ENCODE data around the gene ITSN1. TPM values are rescaled to one million over a fixed set of nuclear protein-coding genes. Genes with fewer than 3 reads are reported as not detected.
A peak's percentile ranks its signal among the peaks of the same experiment; 100 is the strongest.
"Not testable (repeated sequence)": the region's sequence is repeated elsewhere in the genome, so short reads cannot be mapped to it uniquely, and the experiment has no call there.

The ITSN1 gene
- total RNA-seq, 1 experiment from 2014 or later: 18.8 TPM

GRCh38 chr21:33650929-33651509 lies 8.7 kb downstream of the ITSN1 start:
- no peak for DNase-seq (ENCODE audit: extremely low read depth, low read depth)

GRCh38 chr21:33651965-33652680 lies 9.8 kb downstream of the ITSN1 start:
- no peak for DNase-seq (ENCODE audit: extremely low read depth, low read depth)

- DNase-seq (ENCODE audit: extremely low read depth, low read depth): no peak
Observed at GRCh38 chr21:33654412-33654811, 12.1 kb downstream of the ITSN1 start.

GRCh38 chr21:33655588-33656221 lies 13.4 kb downstream of the ITSN1 start:
- DNase-seq (ENCODE audit: extremely low read depth, low read depth): peak; percentile 54

GRCh38 chr21:33657124-33657820 lies 15.0 kb downstream of the ITSN1 start:
- DNase-seq (ENCODE audit: extremely low read depth, low read depth): no peak

- DNase-seq (ENCODE audit: extremely low read depth, low read depth): no peak
Observed at GRCh38 chr21:33658919-33659567, 16.7 kb downstream of the ITSN1 start.

GRCh38 chr21:33659568-33659949 lies 17.3 kb downstream of the ITSN1 start:
- no peak for DNase-seq (ENCODE audit: extremely low read depth, low read depth)

GRCh38 chr21:33660406-33660805 lies 18.1 kb downstream of the ITSN1 start:
- DNase-seq (ENCODE audit: extremely low read depth, low read depth): no peak

- DNase-seq (ENCODE audit: extremely low read depth, low read depth): no peak
Observed at GRCh38 chr21:33661146-33661545, 18.8 kb downstream of the ITSN1 start.

GRCh38 chr21:33662046-33662445 lies 19.7 kb downstream of the ITSN1 start:
- no peak for DNase-seq (ENCODE audit: extremely low read depth, low read depth)

GRCh38 chr21:33663241-33663640 lies 20.9 kb downstream of the ITSN1 start:
- no peak for DNase-seq (ENCODE audit: extremely low read depth, low read depth)

GRCh38 chr21:33664135-33664534 lies 21.8 kb downstream of the ITSN1 start:
- no peak for DNase-seq (ENCODE audit: extremely low read depth, low read depth)

GRCh38 chr21:33666153-33666552 lies 23.9 kb downstream of the ITSN1 start:
- no peak for DNase-seq (ENCODE audit: extremely low read depth, low read depth)

GRCh38 chr21:33667636-33668035 lies 25.3 kb downstream of the ITSN1 start:
- no peak for DNase-seq (ENCODE audit: extremely low read depth, low read depth)

GRCh38 chr21:33668180-33668579 lies 25.9 kb downstream of the ITSN1 start:
- DNase-seq (ENCODE audit: extremely low read depth, low read depth): no peak

- DNase-seq (ENCODE audit: extremely low read depth, low read depth): no peak
Observed at GRCh38 chr21:33668620-33669019, 26.3 kb downstream of the ITSN1 start.

GRCh38 chr21:33670076-33670978 lies 28.0 kb downstream of the ITSN1 start:
- no peak for DNase-seq (ENCODE audit: extremely low read depth, low read depth)

GRCh38 chr21:33673473-33673872 lies 31.2 kb downstream of the ITSN1 start:
- DNase-seq (ENCODE audit: extremely low read depth, low read depth): no peak

GRCh38 chr21:33674226-33674625 lies 31.9 kb downstream of the ITSN1 start:
- DNase-seq (ENCODE audit: extremely low read depth, low read depth): no peak

GRCh38 chr21:33676666-33677065 lies 34.4 kb downstream of the ITSN1 start:
- DNase-seq (ENCODE audit: extremely low read depth, low read depth): not testable (repeated sequence)
